ENCODE measurements around the gene ETV6.
"Not testable (repeated sequence)": the region's sequence is repeated elsewhere in the genome, so short reads cannot be mapped to it uniquely, and the experiment has no call there.

Gene ETV6

GRCh38 chr12:11901701-11902524, 252.4 kb downstream of the ETV6 start:
- DNase-seq (ENCODE audit: extremely low read depth in 1 of 2, low read depth in 1 of 2) = peak; percentile 3 to 56

GRCh38 chr12:11902525-11902875, 253.0 kb downstream of the ETV6 start:
- no peak for DNase-seq (ENCODE audit: extremely low read depth in 1 of 2, low read depth in 1 of 2)

GRCh38 chr12:11904124-11904523, 254.7 kb downstream of the ETV6 start:
- DNase-seq (ENCODE audit: extremely low read depth in 1 of 2, low read depth in 1 of 2) = no peak

- DNase-seq (ENCODE audit: extremely low read depth in 1 of 2, low read depth in 1 of 2) = no peak
Measured at GRCh38 chr12:11905534-11905933, 256.1 kb downstream of the ETV6 start.

- no peak for DNase-seq (ENCODE audit: extremely low read depth in 1 of 2, low read depth in 1 of 2)
Measured at GRCh38 chr12:11906286-11906935, 256.9 kb downstream of the ETV6 start.

- no peak for DNase-seq (ENCODE audit: extremely low read depth in 1 of 2, low read depth in 1 of 2)
Measured at GRCh38 chr12:11907625-11908024, 258.2 kb downstream of the ETV6 start.

GRCh38 chr12:11909406-11909805, 259.9 kb downstream of the ETV6 start:
- not testable (repeated sequence) for DNase-seq (ENCODE audit: extremely low read depth in 1 of 2, low read depth in 1 of 2)

GRCh38 chr12:11916113-11916512, 266.6 kb downstream of the ETV6 start:
- no peak for DNase-seq (ENCODE audit: extremely low read depth in 1 of 2, low read depth in 1 of 2)

GRCh38 chr12:11916771-11917170, 267.3 kb downstream of the ETV6 start:
- DNase-seq (ENCODE audit: extremely low read depth in 1 of 2, low read depth in 1 of 2) = no peak

- DNase-seq (ENCODE audit: extremely low read depth in 1 of 2, low read depth in 1 of 2) = no peak
Measured at GRCh38 chr12:11917501-11917900, 268.0 kb downstream of the ETV6 start.

- DNase-seq (ENCODE audit: extremely low read depth in 1 of 2, low read depth in 1 of 2) = no peak
Measured at GRCh38 chr12:11920231-11920630, 270.8 kb downstream of the ETV6 start.

- no peak for DNase-seq (ENCODE audit: extremely low read depth in 1 of 2, low read depth in 1 of 2)
Measured at GRCh38 chr12:11922361-11922760, 272.9 kb downstream of the ETV6 start.

- no peak for DNase-seq (ENCODE audit: extremely low read depth in 1 of 2, low read depth in 1 of 2)
Measured at GRCh38 chr12:11923067-11923466, 273.6 kb downstream of the ETV6 start.

- DNase-seq (ENCODE audit: extremely low read depth in 1 of 2, low read depth in 1 of 2) = no peak
Measured at GRCh38 chr12:11927286-11927935, 277.9 kb downstream of the ETV6 start.

- DNase-seq (ENCODE audit: extremely low read depth in 1 of 2, low read depth in 1 of 2) = no peak
Measured at GRCh38 chr12:11929714-11930113, 280.2 kb downstream of the ETV6 start.

GRCh38 chr12:11939223-11939622, 289.7 kb downstream of the ETV6 start:
- DNase-seq (ENCODE audit: extremely low read depth in 1 of 2, low read depth in 1 of 2) = no peak

- no peak for DNase-seq (ENCODE audit: extremely low read depth in 1 of 2, low read depth in 1 of 2)
Measured at GRCh38 chr12:11941606-11942337, 292.3 kb downstream of the ETV6 start.

GRCh38 chr12:11943919-11944700, 294.6 kb downstream of the ETV6 start:
- no peak for DNase-seq (ENCODE audit: extremely low read depth in 1 of 2, low read depth in 1 of 2)
